B cell (primary cell): Measurements from ENCODE around the gene TRIO. TPM values are rescaled to one million over a fixed set of nuclear protein-coding genes. Genes with fewer than 3 reads are reported as not detected.

Experiments used
- ATAC-seq: fragments of 200-7000 bp; cut with Tn5 transposase; one replicate; pipeline ENCODE4 v1.10.0; 2021; ENCODE audit warnings: low read depth, mild to moderate bottlenecking, moderate number of reproducible peaks, moderate library complexity
- CTCF ChIA-PET: fragments of 350-600 bp; sonication (Branson Sonifier 250); formaldehyde crosslinking; loops from one replicate; lab custom pipeline; 2021; ENCODE audit warnings: antibody characterized with exemption, inconsistent platforms; lab: Charles Lee
- POLR2A ChIA-PET: fragments of 350-600 bp; sonication (Branson Sonifier 250); formaldehyde crosslinking; loops from one replicate; lab custom pipeline; 2021; ENCODE audit warnings: antibody characterized with exemption; lab: Charles Lee
- DNase-seq: peaks from one replicate; pipeline ENCODE4 v3.0.0; 2013
- H2AFZ ChIP-seq: 2 replicates; pipeline ENCODE4 v1.6.1; 2012; ENCODE audit warnings: mild to moderate bottlenecking, low read depth, low read length; ENCODE audit not compliant: insufficient read depth, poor library complexity, severe bottlenecking
- H3K27ac ChIP-seq, 2 donors: 1 replicate in 1 of 2; 2 replicates in 1 of 2; pipeline ENCODE4 v1.5.1; 2012 to 2013; ENCODE audit warnings: low read length in 2 of 2, mild to moderate bottlenecking in 2 of 2, moderate library complexity in 1 of 2
- H3K27me3 ChIP-seq, 4 experiments: fragments of 200-600 bp in 1 of 4; sonication (generic) in 1 of 4; replicated peaks in 1 of 4; 1 replicate in 2 of 4; 2 replicates in 2 of 4; pipeline versions ENCODE4 v1.6.1 to v1.7.0; 2013 to 2016; ENCODE audit warnings: low read length in 3 of 4, mild to moderate bottlenecking in 2 of 4, mixed read lengths in 1 of 4, moderate library complexity in 1 of 4; ENCODE audit not compliant: insufficient read depth in 4 of 4, control insufficient read depth in 3 of 4; ENCODE audit errors: control extremely low read depth in 1 of 4
- H3K36me3 ChIP-seq, 2 experiments: replicated peaks in 1 of 2; 1 replicate in 1 of 2; 2 replicates in 1 of 2; pipeline versions ENCODE4 v1.6.1 to v1.7.1; 2013; ENCODE audit warnings: low read length in 1 of 2; ENCODE audit not compliant: insufficient read depth in 2 of 2, control insufficient read depth in 1 of 2; ENCODE audit errors: control extremely low read depth in 1 of 2, extremely low read depth in 1 of 2
- H3K4me1 ChIP-seq, 2 donors: fragments of 200-600 bp in 1 of 2; sonication (generic) in 1 of 2; 1 replicate in 1 of 2; 2 replicates in 1 of 2; pipeline versions ENCODE4 v1.5.1 to v1.6.1; 2013 to 2017; ENCODE audit warnings: low read length in 2 of 2; ENCODE audit not compliant: control insufficient read depth in 2 of 2, insufficient read depth in 2 of 2
- H3K4me2 ChIP-seq: replicated peaks from 2 replicates; pipeline ENCODE3; 2012; ENCODE audit warnings: mild to moderate bottlenecking, low read depth, low read length; ENCODE audit not compliant: poor library complexity, severe bottlenecking
- H3K4me3 ChIP-seq, 5 experiments: fragments of 200-600 bp in 1 of 5; sonication (generic) in 1 of 5; 1 replicate in 3 of 5; 2 replicates in 2 of 5; pipeline versions ENCODE4 v1.5.1 to v1.7.0; 2011 to 2016; ENCODE audit warnings: low read length in 4 of 5, mild to moderate bottlenecking in 4 of 5, low read depth in 2 of 5, control low read depth in 1 of 5, moderate library complexity in 1 of 5; ENCODE audit not compliant: insufficient read depth in 1 of 5; ENCODE audit errors: control extremely low read depth in 1 of 5, extremely low read depth in 1 of 5
- H3K79me2 ChIP-seq: fragments of 200-600 bp; sonication (generic); one replicate; pipeline ENCODE4 v1.6.0; 2016; ENCODE audit warnings: low read length; ENCODE audit not compliant: control insufficient read depth, insufficient read depth
- H3K9ac ChIP-seq: fragments of 200-600 bp; sonication (generic); 2 replicates; pipeline ENCODE4 v1.6.1; 2017; ENCODE audit warnings: mild to moderate bottlenecking, low read length, moderate library complexity
- H3K9me3 ChIP-seq, 3 donors: one replicate each; pipeline versions ENCODE4 v1.6.1 to v1.7.1; 2013; ENCODE audit warnings: low read length in 2 of 3; ENCODE audit not compliant: control insufficient read depth in 2 of 3, insufficient read depth in 1 of 3; ENCODE audit errors: control extremely low read depth in 1 of 3
- H4K20me1 ChIP-seq: 2 replicates; pipeline ENCODE4 v1.6.0; 2012; ENCODE audit warnings: mild to moderate bottlenecking, low read length; ENCODE audit not compliant: insufficient read depth, control insufficient read depth, poor library complexity, severe bottlenecking
- H3K27ac Mint-ChIP-seq: one replicate; pipeline ENCODE4 v1.8.0; 2021; ENCODE audit warnings: mixed read lengths
- H3K27me3 Mint-ChIP-seq: one replicate; pipeline ENCODE4 v1.8.0; 2021; ENCODE audit warnings: mixed read lengths
- H3K4me1 Mint-ChIP-seq: one replicate; pipeline ENCODE4 v1.8.0; 2021; ENCODE audit warnings: mixed read lengths
- H3K4me3 Mint-ChIP-seq: one replicate; pipeline ENCODE4 v1.8.0; 2021; ENCODE audit warnings: mixed read lengths
- H3K9me3 Mint-ChIP-seq: one replicate; pipeline ENCODE4 v1.8.0; 2022; ENCODE audit warnings: mixed read lengths; ENCODE audit not compliant: insufficient read depth
- CTCF ChIP-seq: fragments of 200-600 bp; IDR thresholded peaks from one replicate; pipeline ENCODE4 v1.8.0; 2022; ENCODE audit warnings: antibody characterized with exemption, mild to moderate bottlenecking
- EZH2 ChIP-seq: IDR thresholded peaks from 2 replicates; pipeline ENCODE4 v1.6.1; 2012; ENCODE audit warnings: borderline replicate concordance, low read depth, mild to moderate bottlenecking, moderate library complexity, low read length; ENCODE audit not compliant: insufficient read depth, poor library complexity, severe bottlenecking
- WGBS: methylation state at CpG from one replicate; pipeline ENCODE4 v1.1.5; 2013; ENCODE audit warnings: missing lambda C conversion rate; ENCODE audit not compliant: insufficient coverage; 5-methylcytosine and 5-hydroxymethylcytosine counted together
- intact Hi-C: fragments of 100-400 bp; cut with micrococcal nuclease; formaldehyde crosslinking; loops from one replicate; pipeline ENCODE4 v1.10.0; 2022
- polyA plus RNA-seq: library from polyadenylated mRNA; depleted of rRNA; stranded (reverse); fragments of >200 nt; gene quantifications from 2 replicates; pipeline ENCODE4 v1.2.3, GENCODE V29; 2012
- total RNA-seq, 2 donors: library from RNA; stranded (reverse); fragments of 120-200 nt in 1 of 2; gene quantifications; 1 replicate in 1 of 2; 2 replicates in 1 of 2; pipeline versions ENCODE4 v1.2.3 to v1.2.4, GENCODE V29; 2013 to 2022

TRIO gene
- total and polyA plus RNA-seq, 2 donors (not counting 1 experiment from before 2014, with no cell fraction given) = 90.5 to 479 TPM

GRCh38 chr5:14101922-14102321, 41.2 kb upstream of the TRIO start:
- intact Hi-C loops = no loop called here
- Histone ChIP-seq H3K27me3 (peaks cover 0 to 2% (median under 1%) of the 10 kb centered on the region in 4 experiments), H2AFZ (no peak overlapping the region), H3K27ac (no peak overlapping the region), H3K9me3 (peaks cover 0 to 13% (median 5%) of the 10 kb centered on the region in 3 donors), H3K4me3 (no peak overlapping the region), H3K4me1 (peaks cover 10 to 13% of the 10 kb centered on the region in 2 donors), H3K4me2 (no peak overlapping the region), H3K36me3 (no peaks in the 10 kb centered on the region), H4K20me1 (no peaks in the 10 kb centered on the region), H3K79me2 (no peaks in the 10 kb centered on the region), H3K9ac (no peak overlapping the region)
- peaks cover 16% of the 10 kb centered on the region for H3K4me1 Mint-ChIP-seq
- ATAC-seq = no peak
- H3K27me3 Mint-ChIP-seq = no peaks in the 10 kb centered on the region
- TF ChIP-seq CTCF = no peak
- no peak for TF ChIP-seq EZH2
- POLR2A ChIA-PET = no interaction called here
- CTCF ChIA-PET = interaction anchor here (0.6 to 0.8 kb wide), 2 partner anchors 28 to 184 kb away, joined by 3 to 4 read pairs; no protein-coding TSS in a partner anchor
- H3K9me3 Mint-ChIP-seq = peaks cover 7% of the 10 kb centered on the region
- WGBS = 95% methylated on average over 2 of the region's 2 CpGs
- DNase-seq = no peak
- H3K27ac Mint-ChIP-seq = no peak overlapping the region
- H3K4me3 Mint-ChIP-seq = no peak overlapping the region

- Histone ChIP-seq H3K4me2 (no peak overlapping the region), H2AFZ (no peak overlapping the region), H3K4me1 (peaks cover 10 to 14% of the 10 kb centered on the region in 2 donors), H4K20me1 (no peaks in the 10 kb centered on the region), H3K4me3 (no peak overlapping the region), H3K36me3 (no peaks in the 10 kb centered on the region), H3K27ac (no peak overlapping the region), H3K9me3 (peaks cover 0 to 10% (median 2%) of the 10 kb centered on the region in 3 donors), H3K27me3 (peaks cover 0 to 2% (median under 1%) of the 10 kb centered on the region in 4 experiments), H3K79me2 (no peaks in the 10 kb centered on the region), H3K9ac (no peak overlapping the region)
- DNase-seq (no peak), ATAC-seq (no peak)
- POLR2A ChIA-PET = no interaction called here
- WGBS = no CpG with 5 or more reads among the region's 1 CpG
- peaks cover 23% of the 10 kb centered on the region for H3K4me1 Mint-ChIP-seq
- no peaks in the 10 kb centered on the region for H3K27me3 Mint-ChIP-seq
- H3K9me3 Mint-ChIP-seq = peaks cover 7% of the 10 kb centered on the region
- no peak overlapping the region for H3K27ac Mint-ChIP-seq
- intact Hi-C loops = no loop called here
- TF ChIP-seq EZH2 = no peak
- CTCF ChIA-PET = interaction anchor here (0.6 to 0.8 kb wide), 2 partner anchors 28 to 183 kb away, joined by 3 to 4 read pairs; no protein-coding TSS in a partner anchor
- no peak overlapping the region for H3K4me3 Mint-ChIP-seq
Observed at GRCh38 chr5:14102666-14103065, 40.5 kb upstream of the TRIO start.
